ENCODE measurements around the gene SETDB1.
"Not testable (repeated sequence)": the region's sequence is repeated elsewhere in the genome, so short reads cannot be mapped to it uniquely, and the experiment has no call there.

The SETDB1 gene

DNA sequence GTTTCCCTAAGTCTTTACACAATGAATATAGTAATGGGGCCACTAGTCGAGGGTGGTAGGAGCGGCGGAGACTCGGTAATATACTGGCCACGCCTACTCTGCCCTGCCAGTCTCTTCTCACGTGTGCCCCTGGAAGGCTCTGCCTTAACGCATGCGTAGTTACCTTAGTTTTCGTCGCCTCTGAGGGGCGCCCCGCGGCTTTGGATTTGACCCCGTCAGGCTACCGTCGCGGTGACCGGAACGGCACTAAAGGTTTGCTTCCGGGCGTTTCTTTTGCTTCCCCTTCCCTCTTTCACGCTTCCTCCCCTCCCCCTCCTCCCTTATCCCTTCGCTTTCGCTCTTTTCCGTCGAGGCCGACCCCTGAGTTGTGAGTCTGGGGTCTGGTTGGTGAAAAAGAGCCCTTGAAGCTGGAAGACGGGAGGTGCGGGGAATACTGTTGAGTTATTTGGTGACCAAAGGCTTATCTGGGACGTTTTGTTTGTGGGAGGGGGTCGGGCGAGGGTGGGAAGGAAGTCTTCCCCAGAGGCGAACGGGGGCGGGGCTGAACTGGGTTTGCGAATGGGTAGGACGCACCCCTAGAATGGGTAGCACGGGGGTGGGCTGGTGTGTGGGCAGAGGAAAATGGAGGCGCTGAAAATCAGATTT, at the start of gene SETDB1:
SETDB1 (plus strand) TSS at position 267 of the 645 bp plus-strand sequence. CDS start 1,352 bp downstream, outside the sequence.
- FAIRE-seq (peak; percentile 87), DNase-seq (ENCODE audit: insufficient read length, low spot score) (peak; percentile 98)
- no peak; the same call in 1 of the 2 replicates for TF ChIP-seq POLR2A (IDR thresholded peaks at IDR 0.05; ENCODE audit: low read depth, low read length)

DNA sequence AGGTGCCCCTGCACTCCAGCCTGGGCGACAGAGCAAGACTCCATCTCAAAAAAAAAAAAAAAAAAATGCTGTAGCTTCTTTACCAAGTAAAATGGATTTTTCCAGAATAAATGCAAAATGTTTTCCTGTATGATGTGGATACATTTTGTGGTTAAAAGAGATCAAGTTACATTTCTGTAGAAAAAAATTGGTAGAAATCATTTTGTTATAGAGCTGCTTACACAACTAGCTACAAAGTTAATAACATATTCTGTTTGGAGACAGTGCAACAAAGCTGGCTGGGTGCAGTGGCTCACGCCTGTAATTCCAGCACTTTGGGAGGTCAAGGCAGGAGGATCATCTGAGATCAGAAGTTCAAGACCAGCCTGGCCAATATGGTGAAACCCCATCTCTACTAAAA, 47.2 kb upstream of the SETDB1 start:
- FAIRE-seq: not testable (repeated sequence)

DNA sequence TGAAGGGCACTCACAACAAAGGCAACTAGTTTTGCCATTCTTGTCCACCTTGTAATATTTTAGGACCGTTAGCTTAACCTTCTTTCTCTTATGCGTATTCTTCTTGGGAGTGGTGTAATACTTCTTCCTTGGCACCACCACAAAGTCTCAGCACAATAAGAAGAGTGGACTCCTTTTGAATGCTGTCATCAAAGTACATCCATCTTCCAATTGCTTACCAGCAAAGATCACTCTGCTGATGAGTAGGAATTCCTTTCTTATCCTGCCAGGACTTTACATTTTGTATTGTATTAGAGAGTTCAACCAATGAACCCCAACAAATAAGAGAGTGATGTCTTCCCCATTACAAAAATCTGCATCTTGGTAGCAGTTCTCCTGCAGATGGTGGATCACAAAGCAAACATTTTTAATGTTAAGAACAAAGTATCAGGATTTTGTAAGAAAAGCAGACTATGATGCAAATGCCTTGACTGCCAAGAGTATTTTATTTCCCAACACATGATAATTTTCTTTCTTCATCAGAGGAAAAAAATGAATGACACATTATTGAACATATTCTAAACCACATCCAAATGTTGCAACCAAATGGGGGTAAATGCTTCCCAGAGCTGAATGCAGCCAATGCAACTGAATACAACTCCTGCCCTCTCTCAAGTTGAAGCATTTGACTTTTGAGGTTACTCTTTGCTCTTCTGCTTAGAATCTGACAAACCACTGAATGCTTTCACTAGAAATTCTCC, 44.7 kb upstream of the SETDB1 start:
- FAIRE-seq (no peak), DNase-seq (ENCODE audit: insufficient read length, low spot score) (no peak)
- TF ChIP-seq POLR2A (IDR thresholded peaks at IDR 0.05; ENCODE audit: low read depth, low read length): no peak

More for the DNA sequence above, 47.2 kb upstream of the SETDB1 start:
- DNase-seq (ENCODE audit: insufficient read length, low spot score): not testable (repeated sequence)

DNA sequence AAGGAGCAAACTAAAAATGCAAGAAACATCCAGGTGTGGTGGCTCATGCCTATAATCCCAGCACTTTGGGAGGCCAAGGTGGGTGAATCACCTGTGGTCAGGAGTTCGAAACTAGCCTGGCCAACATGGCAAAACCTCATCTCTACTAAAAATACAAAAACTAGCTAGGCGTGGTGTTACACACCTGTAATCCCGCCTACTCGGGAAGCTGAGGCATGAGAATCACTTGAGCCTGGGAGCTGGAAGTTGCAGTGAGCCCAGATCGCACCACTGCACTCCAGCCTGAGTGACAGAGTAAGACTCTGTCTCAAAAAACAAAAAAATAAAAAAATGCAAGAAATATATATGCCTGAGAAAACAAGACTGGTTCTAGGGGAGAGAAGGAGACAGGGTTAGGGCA, 43.0 kb upstream of the SETDB1 start:
- not testable (repeated sequence) for DNase-seq (ENCODE audit: insufficient read length, low spot score); FAIRE-seq

DNA sequence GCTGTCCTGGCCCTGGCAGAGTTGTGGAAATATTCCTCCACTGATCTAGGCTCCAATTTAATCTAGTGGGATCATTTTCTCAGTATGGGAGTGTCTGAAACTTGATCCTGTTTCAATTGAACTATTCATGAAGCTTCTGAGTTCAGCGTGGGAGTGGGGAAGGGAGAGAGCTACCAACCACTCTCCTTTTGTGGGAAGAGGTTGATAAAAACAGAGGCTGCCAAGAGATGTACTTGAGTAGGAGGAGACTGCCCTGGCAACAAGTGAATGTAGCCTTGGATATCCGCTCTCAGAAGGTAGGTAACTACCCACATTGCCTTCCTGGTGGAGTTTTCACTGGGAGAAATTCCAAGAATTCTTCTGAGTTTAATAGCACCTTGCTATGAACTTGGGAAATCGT, 39.1 kb upstream of the SETDB1 start, which contains the start of gene CTXND2:
CTXND2 (plus strand) TSS at position 119 of the 400 bp plus-strand sequence. CDS start 25,179 bp downstream, outside the sequence.
- DNase-seq (ENCODE audit: insufficient read length, low spot score): no peak
- no peak for FAIRE-seq
- TF ChIP-seq POLR2A (IDR thresholded peaks at IDR 0.05; ENCODE audit: low read depth, low read length): no peak

DNA sequence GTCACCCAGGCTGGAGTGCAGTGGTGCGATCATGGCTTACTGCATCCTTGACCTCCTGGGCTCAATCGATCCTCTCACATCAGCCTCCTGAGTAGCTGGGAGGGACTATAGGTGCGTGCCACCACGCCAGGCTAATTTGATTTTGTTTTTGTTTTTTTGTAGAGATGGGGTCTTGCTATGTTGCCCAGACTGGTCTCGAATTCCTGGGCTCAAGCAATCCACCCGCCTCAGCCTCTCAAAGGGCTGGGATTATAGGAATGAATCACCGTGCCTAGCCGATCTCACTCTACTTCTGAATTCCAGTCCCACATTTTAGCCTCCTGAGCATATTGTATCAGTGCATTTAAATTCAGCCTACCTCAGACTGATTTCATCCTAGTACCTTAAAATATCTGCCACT, 37.4 kb upstream of the SETDB1 start:
- TF ChIP-seq POLR2A (IDR thresholded peaks at IDR 0.05; ENCODE audit: low read depth, low read length): no peak
- FAIRE-seq (no peak), DNase-seq (ENCODE audit: insufficient read length, low spot score) (no peak)

DNA sequence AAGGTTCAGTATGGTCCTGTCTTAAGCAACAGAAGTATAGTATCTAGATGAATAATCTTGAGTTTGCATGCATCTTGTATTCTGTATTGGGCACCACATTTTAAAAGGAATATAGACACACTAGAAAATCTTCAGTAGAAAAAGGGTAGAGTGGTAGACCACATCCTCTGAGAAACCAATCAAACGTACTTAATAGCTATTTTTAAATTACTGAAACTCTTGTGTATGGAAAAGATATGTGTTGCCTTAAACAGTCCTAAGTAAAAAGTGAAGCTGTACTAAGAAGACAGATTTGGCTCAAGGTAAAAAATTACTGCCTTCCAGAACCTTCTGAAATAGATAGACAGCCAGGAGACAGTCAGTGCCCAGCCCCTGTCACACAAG, 36.1 kb upstream of the SETDB1 start:
- FAIRE-seq (no peak), DNase-seq (ENCODE audit: insufficient read length, low spot score) (no peak)

DNA sequence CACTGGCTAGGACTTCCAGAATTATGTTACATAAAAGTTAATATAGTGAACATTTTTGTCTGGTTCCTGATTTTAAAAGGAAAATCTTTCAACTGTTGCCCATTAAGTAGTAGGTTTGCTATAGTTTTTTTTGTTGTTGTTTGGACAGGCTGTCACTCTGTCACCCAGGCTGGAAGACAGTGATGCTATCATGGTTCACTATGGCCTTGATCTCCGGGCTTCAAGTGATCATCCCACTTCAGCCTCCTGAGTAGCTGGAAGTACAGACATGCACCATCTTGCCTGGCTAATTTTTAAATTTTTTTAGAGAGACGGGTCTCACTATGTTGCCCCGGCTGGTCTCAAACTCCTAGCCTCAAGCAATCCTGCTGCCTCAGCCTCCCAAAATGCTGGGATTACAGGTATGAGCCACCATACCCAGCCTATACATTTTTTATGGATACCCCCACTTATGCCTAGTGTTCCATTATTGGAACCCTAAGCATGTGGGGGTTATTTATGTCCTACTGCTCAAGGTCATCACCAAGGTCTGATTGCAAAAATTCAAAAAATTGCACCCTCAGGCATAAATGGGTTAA, 32.7 kb upstream of the SETDB1 start:
- FAIRE-seq (no peak), DNase-seq (ENCODE audit: insufficient read length, low spot score) (no peak)
- TF ChIP-seq POLR2A (IDR thresholded peaks at IDR 0.05; ENCODE audit: low read depth, low read length): no peak

More for the DNA sequence above, 36.1 kb upstream of the SETDB1 start:
- TF ChIP-seq POLR2A (IDR thresholded peaks at IDR 0.05; ENCODE audit: low read depth, low read length): no peak

DNA sequence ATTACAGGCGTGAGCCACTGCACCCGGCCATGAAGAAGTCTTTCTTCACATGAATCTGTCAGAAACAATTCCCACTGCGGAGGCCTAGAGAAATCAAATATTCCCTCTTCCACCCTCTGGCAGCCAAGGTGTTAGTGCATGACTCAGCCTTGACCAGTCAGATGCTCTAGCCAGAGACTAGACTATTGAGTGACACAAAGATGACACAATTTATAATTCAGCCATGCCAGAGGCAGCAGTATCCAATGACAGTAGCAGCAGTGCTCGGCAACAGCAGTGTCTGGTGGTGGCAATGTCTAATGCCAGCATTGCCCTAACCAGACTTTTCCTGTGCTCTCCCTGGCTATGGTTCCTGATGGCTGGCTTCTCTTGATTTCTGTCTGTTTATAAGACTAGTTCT, 30.5 kb upstream of the SETDB1 start:
- DNase-seq (ENCODE audit: insufficient read length, low spot score) (no peak), FAIRE-seq (no peak)
- no peak for TF ChIP-seq POLR2A (IDR thresholded peaks at IDR 0.05; ENCODE audit: low read depth, low read length)

DNA sequence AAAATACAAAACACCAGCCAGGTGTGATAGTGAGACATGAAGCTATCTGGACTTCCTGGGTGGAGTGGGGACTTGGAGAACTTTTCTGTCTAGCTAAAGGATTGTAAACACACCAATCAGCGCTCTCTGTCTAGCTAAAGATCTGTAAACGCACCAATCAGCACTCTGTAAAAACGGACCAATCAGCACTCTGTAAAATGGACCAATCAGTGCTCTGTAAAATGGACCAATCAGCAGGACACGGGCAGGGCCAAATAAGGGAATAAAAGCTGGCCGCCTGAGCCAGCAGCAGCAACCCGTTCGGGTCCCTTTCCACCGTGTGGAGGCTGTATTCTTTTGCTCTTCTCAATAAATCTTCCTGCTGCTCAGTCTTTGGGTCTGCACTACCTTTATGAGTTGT, 26.4 kb upstream of the SETDB1 start:
- not testable (repeated sequence) for FAIRE-seq; DNase-seq (ENCODE audit: insufficient read length, low spot score)

DNA sequence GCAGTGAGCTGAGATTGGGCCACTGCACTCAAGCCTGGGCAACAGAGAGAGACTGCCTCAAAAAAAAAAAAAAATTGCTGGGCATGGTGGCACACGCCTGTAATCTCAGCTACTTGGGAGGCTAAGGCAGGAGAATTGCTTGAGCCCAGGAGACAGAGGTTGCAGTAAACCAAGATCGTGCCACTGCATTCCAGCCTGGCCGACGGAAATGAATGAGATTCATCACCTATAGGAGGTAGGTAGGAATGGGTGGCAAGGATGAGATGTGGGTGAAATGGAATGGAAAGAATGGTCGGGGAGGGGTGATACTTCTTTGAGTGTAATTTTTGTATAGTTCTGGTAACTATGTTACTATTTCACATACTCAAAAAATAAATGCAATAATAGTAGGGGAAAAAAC, 23.8 kb upstream of the SETDB1 start:
- no peak for DNase-seq (ENCODE audit: insufficient read length, low spot score)
- TF ChIP-seq POLR2A (IDR thresholded peaks at IDR 0.05; ENCODE audit: low read depth, low read length): no peak
- FAIRE-seq: no peak

DNA sequence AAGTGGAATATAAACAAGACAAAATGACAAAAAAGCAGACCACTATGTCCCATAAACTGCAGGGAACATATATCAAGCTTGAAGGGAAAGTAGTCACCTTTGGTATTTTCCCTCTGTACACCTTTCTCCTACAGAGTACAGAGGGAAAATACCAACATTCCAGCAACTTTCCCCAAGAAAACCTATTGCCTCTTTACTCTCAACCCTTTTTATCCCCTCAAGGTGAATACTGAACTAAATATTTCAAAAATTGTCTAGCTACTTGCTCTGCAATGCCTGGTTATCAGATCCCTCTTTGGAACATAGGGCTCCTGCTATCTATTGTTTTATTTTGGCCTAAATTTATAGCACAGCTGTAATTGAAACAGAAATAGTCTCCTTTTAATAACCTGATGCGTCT, 23.4 kb upstream of the SETDB1 start:
- TF ChIP-seq POLR2A (IDR thresholded peaks at IDR 0.05; ENCODE audit: low read depth, low read length): no peak
- no peak for FAIRE-seq
- DNase-seq (ENCODE audit: insufficient read length, low spot score): no peak

DNA sequence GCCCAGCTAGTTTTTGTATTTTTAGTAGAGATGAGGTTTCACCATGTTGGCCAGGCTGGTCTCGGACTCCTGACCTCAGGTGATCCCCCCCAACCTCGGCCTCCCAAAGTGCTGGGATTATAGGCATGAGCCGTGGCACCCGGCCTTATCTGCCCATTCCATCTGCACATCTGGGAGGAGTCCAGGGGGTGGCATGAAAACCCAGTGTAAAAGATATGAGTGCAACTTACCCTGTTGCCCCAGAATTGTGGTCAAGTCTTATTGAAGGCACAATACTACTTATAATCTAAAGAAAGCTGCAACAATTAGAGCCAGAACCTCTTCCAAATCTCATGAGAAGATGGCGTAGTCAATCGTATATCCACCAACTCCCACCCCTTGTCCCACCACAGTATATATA, 20.9 kb upstream of the SETDB1 start:
- no peak for TF ChIP-seq POLR2A (IDR thresholded peaks at IDR 0.05; ENCODE audit: low read depth, low read length)
- FAIRE-seq: no peak
- no peak for DNase-seq (ENCODE audit: insufficient read length, low spot score)

DNA sequence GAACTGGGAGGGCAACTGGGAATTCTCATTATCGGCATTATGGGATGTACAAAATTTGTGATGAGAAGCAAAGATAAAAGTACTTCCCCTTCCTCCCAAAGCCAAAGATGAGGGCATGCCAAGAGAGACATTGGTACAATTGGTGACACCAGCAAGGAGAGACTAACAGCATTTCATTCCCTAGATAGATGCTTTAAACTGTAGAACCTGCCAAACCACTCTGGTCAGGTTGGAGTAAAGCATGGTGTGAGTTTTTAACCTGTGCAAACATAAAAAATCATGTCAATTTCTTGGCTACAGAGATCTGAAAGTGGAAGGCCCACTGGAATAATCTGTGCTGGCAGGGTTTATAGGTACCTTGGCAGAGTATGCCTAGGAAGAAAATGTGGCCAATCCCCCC, 19.8 kb upstream of the SETDB1 start:
- TF ChIP-seq POLR2A (IDR thresholded peaks at IDR 0.05; ENCODE audit: low read depth, low read length): no peak
- DNase-seq (ENCODE audit: insufficient read length, low spot score) (no peak), FAIRE-seq (no peak)

DNA sequence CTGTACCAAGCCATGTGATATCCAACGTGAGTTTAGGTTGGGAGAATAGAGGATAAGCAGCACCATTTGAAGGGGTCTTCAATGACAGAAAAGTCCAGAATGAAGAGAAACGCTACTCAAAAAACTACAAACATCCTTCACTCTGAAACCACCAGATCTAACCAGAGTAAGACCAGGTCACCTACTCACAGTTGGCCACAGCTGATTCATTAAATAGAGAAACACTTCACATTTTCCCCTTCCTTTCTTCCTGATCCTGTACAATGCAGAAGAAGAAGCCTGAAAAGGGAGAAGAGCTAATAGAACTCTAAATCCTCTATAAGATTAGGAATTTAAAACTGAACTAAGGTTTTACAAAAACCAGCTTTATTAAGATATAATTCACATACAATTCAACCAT, 19.4 kb upstream of the SETDB1 start:
- FAIRE-seq: no peak

More for the DNA sequence above, 19.4 kb upstream of the SETDB1 start:
- no peak for TF ChIP-seq POLR2A (IDR thresholded peaks at IDR 0.05; ENCODE audit: low read depth, low read length)
- no peak for DNase-seq (ENCODE audit: insufficient read length, low spot score)
